OCI-LY7 (cell line): ENCODE measurements around the gene TAF1B.

Source experiments
- CTCF ChIP-seq: fragments of 200-600 bp; sonication (generic); conservative IDR thresholded peaks from 2 replicates; pipeline ENCODE4 v1.5.1; 2014; ENCODE audit warnings: mild to moderate bottlenecking, antibody characterized with exemption, low read length, moderate library complexity, mixed read lengths
- EZH2phosphoT487 ChIP-seq: fragments of 200-600 bp; sonication (generic); IDR thresholded peaks from 2 replicates; pipeline ENCODE4 v1.6.1; 2018; ENCODE audit warnings: low read depth, borderline replicate concordance, mild to moderate bottlenecking, mixed run types, antibody characterized with exemption, low read length, moderate library complexity, mixed read lengths

- TF ChIP-seq CTCF, result no peak
- no peak for TF ChIP-seq EZH2phosphoT487
Measured at GRCh38 chr2:9971890-9972289, 128.6 kb downstream of the TAF1B start.
